ENCODE results near the gene HS3ST2.

HS3ST2 gene

GRCh38 chr16:22948058-22948602 is 134.2 kb downstream of the HS3ST2 start:
- Histone ChIP-seq H3K23ac (ENCODE audit: low read length) (no peak overlapping the region), H3K79me2 (ENCODE audit: control insufficient read depth, insufficient read depth, low read length) (no peaks in the 10 kb centered on the region)
- no CpG with 5 or more reads among the region's 33 CpGs for WGBS (ENCODE audit: extremely low coverage, insufficient coverage, low lambda C conversion rate)

GRCh38 chr16:22948603-22949368 is 134.8 kb downstream of the HS3ST2 start:
- Histone ChIP-seq H3K79me2 (ENCODE audit: control insufficient read depth, insufficient read depth, low read length) (no peaks in the 10 kb centered on the region), H2BK120ac (ENCODE audit: low read depth, low read length) (no peak overlapping the region), H2BK15ac (replicated peaks; ENCODE audit: low read depth) (no peak overlapping the region), H3K36me3 (ENCODE audit: control insufficient read depth, insufficient read depth, low read length) (no peaks in the 10 kb centered on the region), H3K56ac (ENCODE audit: low read length) (no peak overlapping the region), H3K27me3 (ENCODE audit: insufficient read depth, low read length, poor library complexity) (no peaks in the 10 kb centered on the region), H2AK5ac (ENCODE audit: low read length) (no peak overlapping the region), H3K4me3 (ENCODE audit: low read length) (no peak overlapping the region), H3K9ac (ENCODE audit: low read length) (no peak overlapping the region), H3K4me2 (ENCODE audit: low read length) (no peak overlapping the region), H4K5ac (ENCODE audit: low read length) (no peak overlapping the region), H4K8ac (ENCODE audit: low read depth, low read length) (no peak overlapping the region), H3K4me1 (ENCODE audit: control insufficient read depth, low read depth, low read length) (no peaks in the 10 kb centered on the region), H3K27ac (ENCODE audit: low read depth, low read length) (no peak overlapping the region), H2BK5ac (ENCODE audit: low read length) (no peak overlapping the region), H3K79me1 (ENCODE audit: low read length) (no peaks in the 10 kb centered on the region), H3K18ac (ENCODE audit: low read length) (no peak overlapping the region), H3K4ac (ENCODE audit: low read depth, low read length) (no peak overlapping the region), H3K23ac (ENCODE audit: low read length) (no peak overlapping the region)
- WGBS (ENCODE audit: extremely low coverage, insufficient coverage, low lambda C conversion rate) = no CpG with 5 or more reads among the region's 18 CpGs
- peak; percentile 94 for DNase-seq

More at GRCh38 chr16:22948058-22948602, 134.2 kb downstream of the HS3ST2 start:
- no peak overlapping the region for H3K4me3 ChIP-seq (ENCODE audit: low read length)
- H4K5ac ChIP-seq (ENCODE audit: low read length) = no peak overlapping the region
- no peak overlapping the region for H3K9ac ChIP-seq (ENCODE audit: low read length)
- H3K27me3 ChIP-seq (ENCODE audit: insufficient read depth, low read length, poor library complexity) = no peaks in the 10 kb centered on the region
- no peak overlapping the region for H2BK120ac ChIP-seq (ENCODE audit: low read depth, low read length)
- H2BK5ac ChIP-seq (ENCODE audit: low read length) = no peak overlapping the region
- H2BK15ac ChIP-seq (replicated peaks; ENCODE audit: low read depth) = no peak overlapping the region
- H3K4ac ChIP-seq (ENCODE audit: low read depth, low read length) = no peak overlapping the region
- H3K56ac ChIP-seq (ENCODE audit: low read length) = no peak overlapping the region
- peak; percentile 13 for DNase-seq
- no peaks in the 10 kb centered on the region for H3K79me1 ChIP-seq (ENCODE audit: low read length)
- no peak overlapping the region for H3K27ac ChIP-seq (ENCODE audit: low read depth, low read length)
- no peaks in the 10 kb centered on the region for H3K36me3 ChIP-seq (ENCODE audit: control insufficient read depth, insufficient read depth, low read length)
- no peak overlapping the region for H4K8ac ChIP-seq (ENCODE audit: low read depth, low read length)
- no peak overlapping the region for H3K4me2 ChIP-seq (ENCODE audit: low read length)
- no peaks in the 10 kb centered on the region for H3K4me1 ChIP-seq (ENCODE audit: control insufficient read depth, low read depth, low read length)
- no peak overlapping the region for H3K18ac ChIP-seq (ENCODE audit: low read length)
- H2AK5ac ChIP-seq (ENCODE audit: low read length) = no peak overlapping the region

GRCh38 chr16:22955461-22956070 is 141.6 kb downstream of the HS3ST2 start:
- DNase-seq = no peak
- Histone ChIP-seq H3K27me3 (ENCODE audit: insufficient read depth, low read length, poor library complexity) (no peaks in the 10 kb centered on the region), H3K4me1 (ENCODE audit: control insufficient read depth, low read depth, low read length) (no peaks in the 10 kb centered on the region), H3K4ac (ENCODE audit: low read depth, low read length) (no peak overlapping the region), H2BK15ac (replicated peaks; ENCODE audit: low read depth) (no peak overlapping the region), H2BK5ac (ENCODE audit: low read length) (no peak overlapping the region), H3K18ac (ENCODE audit: low read length) (no peak overlapping the region), H4K8ac (ENCODE audit: low read depth, low read length) (no peak overlapping the region), H2AK5ac (ENCODE audit: low read length) (no peak overlapping the region), H3K56ac (ENCODE audit: low read length) (no peak overlapping the region), H3K36me3 (ENCODE audit: control insufficient read depth, insufficient read depth, low read length) (no peaks in the 10 kb centered on the region), H2BK120ac (ENCODE audit: low read depth, low read length) (no peak overlapping the region), H3K79me1 (ENCODE audit: low read length) (no peaks in the 10 kb centered on the region), H3K4me3 (ENCODE audit: low read length) (no peak overlapping the region), H3K27ac (ENCODE audit: low read depth, low read length) (no peak overlapping the region), H3K23ac (ENCODE audit: low read length) (no peak overlapping the region), H3K79me2 (ENCODE audit: control insufficient read depth, insufficient read depth, low read length) (no peaks in the 10 kb centered on the region), H3K9ac (ENCODE audit: low read length) (no peak overlapping the region), H4K5ac (ENCODE audit: low read length) (no peak overlapping the region), H3K4me2 (ENCODE audit: low read length) (no peak overlapping the region)
- WGBS (ENCODE audit: extremely low coverage, insufficient coverage, low lambda C conversion rate) = no CpG with 5 or more reads among the region's 6 CpGs

- WGBS (ENCODE audit: extremely low coverage, insufficient coverage, low lambda C conversion rate) = no CpG with 5 or more reads among the region's 4 CpGs
Observed at GRCh38 chr16:22961206-22961605, 147.2 kb downstream of the HS3ST2 start.

GRCh38 chr16:22962905-22963304 is 148.9 kb downstream of the HS3ST2 start:
- Histone ChIP-seq H3K36me3 (ENCODE audit: control insufficient read depth, insufficient read depth, low read length) (no peaks in the 10 kb centered on the region), H3K79me1 (ENCODE audit: low read length) (no peaks in the 10 kb centered on the region), H3K4me3 (ENCODE audit: low read length) (no peak overlapping the region), H3K56ac (ENCODE audit: low read length) (no peak overlapping the region), H3K79me2 (ENCODE audit: control insufficient read depth, insufficient read depth, low read length) (no peaks in the 10 kb centered on the region), H2AK5ac (ENCODE audit: low read length) (no peak overlapping the region), H2BK120ac (ENCODE audit: low read depth, low read length) (no peak overlapping the region), H3K4me2 (ENCODE audit: low read length) (no peak overlapping the region), H4K5ac (ENCODE audit: low read length) (no peak overlapping the region), H3K4me1 (ENCODE audit: control insufficient read depth, low read depth, low read length) (no peaks in the 10 kb centered on the region), H4K8ac (ENCODE audit: low read depth, low read length) (no peak overlapping the region), H2BK15ac (replicated peaks; ENCODE audit: low read depth) (no peak overlapping the region), H3K27me3 (ENCODE audit: insufficient read depth, low read length, poor library complexity) (no peaks in the 10 kb centered on the region), H2BK5ac (ENCODE audit: low read length) (no peak overlapping the region), H3K23ac (ENCODE audit: low read length) (no peak overlapping the region), H3K4ac (ENCODE audit: low read depth, low read length) (no peak overlapping the region), H3K18ac (ENCODE audit: low read length) (no peak overlapping the region), H3K27ac (ENCODE audit: low read depth, low read length) (no peak overlapping the region), H3K9ac (ENCODE audit: low read length) (no peak overlapping the region)
- WGBS (ENCODE audit: extremely low coverage, insufficient coverage, low lambda C conversion rate) = no CpG with 5 or more reads among the region's 1 CpG
- no peak for DNase-seq

More at GRCh38 chr16:22961206-22961605, 147.2 kb downstream of the HS3ST2 start:
- no peak overlapping the region for H4K8ac ChIP-seq (ENCODE audit: low read depth, low read length)
- H2BK120ac ChIP-seq (ENCODE audit: low read depth, low read length) = no peak overlapping the region
- no peaks in the 10 kb centered on the region for H3K79me1 ChIP-seq (ENCODE audit: low read length)
- no peak overlapping the region for H3K4me2 ChIP-seq (ENCODE audit: low read length)
- no peaks in the 10 kb centered on the region for H3K79me2 ChIP-seq (ENCODE audit: control insufficient read depth, insufficient read depth, low read length)
- DNase-seq = no peak
- H4K5ac ChIP-seq (ENCODE audit: low read length) = no peak overlapping the region
- no peak overlapping the region for H3K4ac ChIP-seq (ENCODE audit: low read depth, low read length)
- H3K9ac ChIP-seq (ENCODE audit: low read length) = no peak overlapping the region
- no peaks in the 10 kb centered on the region for H3K27me3 ChIP-seq (ENCODE audit: insufficient read depth, low read length, poor library complexity)
- no peak overlapping the region for H3K4me3 ChIP-seq (ENCODE audit: low read length)
- no peak overlapping the region for H2BK5ac ChIP-seq (ENCODE audit: low read length)
- H3K4me1 ChIP-seq (ENCODE audit: control insufficient read depth, low read depth, low read length) = no peaks in the 10 kb centered on the region
- no peak overlapping the region for H3K18ac ChIP-seq (ENCODE audit: low read length)
- no peak overlapping the region for H3K23ac ChIP-seq (ENCODE audit: low read length)
- no peak overlapping the region for H3K56ac ChIP-seq (ENCODE audit: low read length)
- H2BK15ac ChIP-seq (replicated peaks; ENCODE audit: low read depth) = no peak overlapping the region
- no peak overlapping the region for H2AK5ac ChIP-seq (ENCODE audit: low read length)
- no peaks in the 10 kb centered on the region for H3K36me3 ChIP-seq (ENCODE audit: control insufficient read depth, insufficient read depth, low read length)
- H3K27ac ChIP-seq (ENCODE audit: low read depth, low read length) = no peak overlapping the region
